K562 (cell line): ENCODE measurements around the gene DTWD2. TPM values are rescaled to one million over a fixed set of nuclear protein-coding genes. Genes with fewer than 3 reads are reported as not detected.

Experiments used
- ATAC-seq: fragments of 200-7000 bp; cut with Tn5 transposase; 3 replicates; pipeline ENCODE4 v1.9.1; 2020; ENCODE audit warnings: moderate library complexity
- BruUV-seq: library from RNA; stranded (reverse); fragments of 400-500 nt; replicated peaks from 2 replicates; lab custom pipeline; 2021; lab: Mats Ljungman, UMichigan
- CTCF ChIA-PET: fragments of 300-600 bp; formaldehyde crosslinking; extraction: SDS; loops from one replicate; lab custom pipeline; 2021; ENCODE audit warnings: low intra/inter-chr PET ratio; lab: Yijun Ruan, JAX
- POLR2A ChIA-PET: fragments of 300-600, 350-650 bp; sonication (Branson Sonifier 250); formaldehyde crosslinking; extraction: SDS; loops from one replicate; lab custom pipeline; 2021; ENCODE audit warnings: antibody characterized with exemption, inconsistent platforms; lab: Yijun Ruan, JAX
- DNase-seq, 4 experiments: peaks; one replicate each; pipeline versions ENCODE4 v3.0.0 to v3.0.0-alpha.2; 2011 to 2018; ENCODE audit warnings: low spot score in 3 of 4, mixed read lengths in 3 of 4; ENCODE audit errors: extremely low read depth in 1 of 4
- FAIRE-seq: peaks from 2 replicates; lab custom pipeline; 2011; peaks lifted over from hg19 to GRCh38; lab: Jason Lieb, UNC
- H2AFZ ChIP-seq: 2 replicates; pipeline ENCODE4 v1.6.0; 2011; ENCODE audit warnings: low read depth, low read length, control low read depth, inconsistent platforms
- H3K27ac ChIP-seq: fragments of 200-600 bp; 3 replicates; pipeline ENCODE4 v1.8.0; 2011; ENCODE audit warnings: low read depth, mild to moderate bottlenecking, control low read depth, inconsistent platforms, low read length, moderate library complexity, mixed read lengths; ENCODE audit errors: extremely low read depth
- H3K27me3 ChIP-seq, 2 experiments: fragments of 300-600 bp in 1 of 2; 2 replicates in 1 of 2; 3 replicates in 1 of 2; pipeline versions ENCODE4 v1.6.0 to v1.8.0; 2011; ENCODE audit warnings: inconsistent platforms in 2 of 2, low read length in 2 of 2, mild to moderate bottlenecking in 1 of 2, mixed read lengths in 1 of 2, moderate library complexity in 1 of 2; ENCODE audit not compliant: control insufficient read depth in 2 of 2, insufficient read depth in 2 of 2
- H3K36me3 ChIP-seq: fragments of 300-600 bp; 3 replicates; pipeline ENCODE4 v1.8.0; 2011; ENCODE audit warnings: mild to moderate bottlenecking, low read length, inconsistent platforms; ENCODE audit not compliant: control insufficient read depth, insufficient read depth
- H3K4me1 ChIP-seq, 2 experiments: fragments of 200-600 bp in 1 of 2; replicated peaks in 1 of 2; 2 replicates in 1 of 2; 3 replicates in 1 of 2; pipeline versions ENCODE4 v1.5.1 to v1.8.0; 2011; ENCODE audit warnings: inconsistent platforms in 2 of 2, low read length in 2 of 2, mild to moderate bottlenecking in 1 of 2, mixed read lengths in 1 of 2, moderate library complexity in 1 of 2; ENCODE audit not compliant: control insufficient read depth in 2 of 2, insufficient read depth in 2 of 2
- H3K4me2 ChIP-seq: 2 replicates; pipeline ENCODE4 v1.6.1; 2011; ENCODE audit warnings: low read length, control low read depth, inconsistent platforms, mixed read lengths; ENCODE audit not compliant: insufficient read depth
- H3K4me3 ChIP-seq: fragments of 200-600 bp; sonication (generic), shearing (Covaris generic); 2 replicates; pipeline ENCODE4 v1.5.1; 2016; ENCODE audit warnings: control low read depth, inconsistent platforms
- H3K79me2 ChIP-seq: fragments of 200-600 bp; 3 replicates; pipeline ENCODE4 v1.8.0; 2011; ENCODE audit warnings: low read length, inconsistent platforms; ENCODE audit not compliant: control insufficient read depth, insufficient read depth
- H3K9ac ChIP-seq, 2 experiments: 2 replicates each; pipeline versions ENCODE4 v1.6.0 to v1.6.1; 2011; ENCODE audit warnings: low read depth in 2 of 2, low read length in 2 of 2, control low read depth in 1 of 2, inconsistent platforms in 1 of 2, mild to moderate bottlenecking in 1 of 2, mixed read lengths in 1 of 2; ENCODE audit not compliant: insufficient read depth in 1 of 2
- H3K9me1 ChIP-seq: one replicate; pipeline ENCODE4 v1.6.0; 2011; ENCODE audit warnings: inconsistent platforms, mild to moderate bottlenecking, low read length, moderate library complexity; ENCODE audit not compliant: control insufficient read depth, insufficient read depth
- H3K9me3 ChIP-seq: replicated peaks from 2 replicates; pipeline ENCODE4 v1.5.1; 2011; ENCODE audit warnings: low read depth, low read length, inconsistent platforms; ENCODE audit not compliant: control insufficient read depth, insufficient read depth
- H4K20me1 ChIP-seq: replicated peaks from 2 replicates; pipeline ENCODE4 v1.6.1; 2011; ENCODE audit warnings: low read length, inconsistent platforms, mixed read lengths; ENCODE audit not compliant: control insufficient read depth, insufficient read depth
- GTF2A2 ChIP-seq: IDR thresholded peaks from 2 replicates; pipeline ENCODE4 v1.6.1; 2016; ENCODE audit warnings: mild to moderate bottlenecking, missing genetic modification characterization, missing compliant biosample characterization
- JUN ChIP-seq, 2 experiments: sonication (generic) in 1 of 2; formaldehyde crosslinking in 1 of 2; IDR thresholded peaks; 2 replicates each; pipeline versions ENCODE4 v1.6.1 to v1.8.0; 2012 to 2022; ENCODE audit warnings: borderline replicate concordance in 2 of 2, mild to moderate bottlenecking in 2 of 2, improper control_type of control experiment in 1 of 2, low read depth in 1 of 2, low read length in 1 of 2, missing genetic modification reagents in 1 of 2
- SAFB2 ChIP-seq: fragments of 200-400 bp; formaldehyde crosslinking; IDR thresholded peaks from 2 replicates; pipeline ENCODE4 v1.6.1; 2018; ENCODE audit warnings: borderline replicate concordance, low read length, low read depth, moderate library complexity; ENCODE audit not compliant: severe bottlenecking
- SMAD2 ChIP-seq: fragments of 150-350 bp; IDR thresholded peaks from 2 replicates; pipeline ENCODE4 v1.6.1; 2014; ENCODE audit warnings: low read depth, mild to moderate bottlenecking, low read length
- ZNF277 ChIP-seq: fragments of 250-450 bp; sonication (Bioruptor Pico); IDR thresholded peaks from 2 replicates; pipeline ENCODE4 v1.8.0; 2022; ENCODE audit warnings: inconsistent platforms, mild to moderate bottlenecking, moderate library complexity, borderline replicate concordance
- WGBS: fragments of 100-300 bp; shearing (Covaris generic); methylation state at CpG from one replicate; pipeline ENCODE4 v1.1.6; 2016; ENCODE audit warnings: low coverage, mixed read lengths; ENCODE audit not compliant: insufficient coverage; ENCODE audit errors: missing lambda C conversion rate; 5-methylcytosine and 5-hydroxymethylcytosine counted together
- in situ Hi-C: fragments of 300-500 bp; cut with MboI; formaldehyde crosslinking; loops from 4 replicates; pipeline ENCODE4 v1.15.0; 2018; ENCODE audit warnings: inconsistent platforms, mixed read lengths
- intact Hi-C: fragments of 100-400 bp; cut with micrococcal nuclease; formaldehyde crosslinking; loops from 2 replicates; pipeline ENCODE4 v1.14.2; 2022
- polyA plus RNA-seq, 8 experiments: library from polyadenylated mRNA; depleted of rRNA in 4 of 8; stranded (reverse) in 5 of 8; unstranded in 3 of 8; fragments of >200 nt; fragmentation: Nextera tagmentation in 2 of 8; fragmentation: Illumina TruSeq in 1 of 8; extraction: Ambion mirVana in 2 of 8; extraction: Trizol in 1 of 8; gene quantifications; 2 replicates each; pipeline versions ENCODE4 v1.2.1 to v1.2.3, GENCODE V29; 2011 to 2014; ENCODE audit warnings: inconsistent platforms in 1 of 8, missing spikeins in 1 of 8
- total RNA-seq, 7 experiments: library from RNA; depleted of rRNA in 6 of 7; stranded (reverse); fragments of >200 nt in 6 of 7; fragmentation: Illumina TruSeq in 2 of 7; extraction: Trizol in 2 of 7; gene quantifications; 2 replicates each; pipeline versions ENCODE4 v1.2.1 to v1.2.3, GENCODE V29; 2011 to 2021; ENCODE audit warnings: low replicate concordance in 1 of 7
- TF ChIP-seq, protein P1 (sequence below), 3 experiments: IDR thresholded peaks in 2 of 3; conservative IDR thresholded peaks in 1 of 3; 2 replicates each; pipeline ENCODE4 v1.5.1; 2011 to 2012; ENCODE audit warnings: low read length in 3 of 3, mild to moderate bottlenecking in 3 of 3, control low read depth in 2 of 3, improper control_type of control experiment in 1 of 3, inconsistent platforms in 1 of 3, low read depth in 1 of 3, mixed read lengths in 1 of 3, moderate library complexity in 1 of 3; ENCODE audit not compliant: insufficient read depth in 2 of 3

Gene DTWD2
- total and polyA plus RNA-seq, 9 of the 15 experiments (the other 6 are each of a cell fraction or from before 2014, with no cell fraction given), result 0.99 to 10.8 (median 4.1) TPM

GRCh38 chr5:118832974-118833373 is 155.4 kb downstream of the DTWD2 start (continued):
- TF ChIP-seq, protein P1, sequence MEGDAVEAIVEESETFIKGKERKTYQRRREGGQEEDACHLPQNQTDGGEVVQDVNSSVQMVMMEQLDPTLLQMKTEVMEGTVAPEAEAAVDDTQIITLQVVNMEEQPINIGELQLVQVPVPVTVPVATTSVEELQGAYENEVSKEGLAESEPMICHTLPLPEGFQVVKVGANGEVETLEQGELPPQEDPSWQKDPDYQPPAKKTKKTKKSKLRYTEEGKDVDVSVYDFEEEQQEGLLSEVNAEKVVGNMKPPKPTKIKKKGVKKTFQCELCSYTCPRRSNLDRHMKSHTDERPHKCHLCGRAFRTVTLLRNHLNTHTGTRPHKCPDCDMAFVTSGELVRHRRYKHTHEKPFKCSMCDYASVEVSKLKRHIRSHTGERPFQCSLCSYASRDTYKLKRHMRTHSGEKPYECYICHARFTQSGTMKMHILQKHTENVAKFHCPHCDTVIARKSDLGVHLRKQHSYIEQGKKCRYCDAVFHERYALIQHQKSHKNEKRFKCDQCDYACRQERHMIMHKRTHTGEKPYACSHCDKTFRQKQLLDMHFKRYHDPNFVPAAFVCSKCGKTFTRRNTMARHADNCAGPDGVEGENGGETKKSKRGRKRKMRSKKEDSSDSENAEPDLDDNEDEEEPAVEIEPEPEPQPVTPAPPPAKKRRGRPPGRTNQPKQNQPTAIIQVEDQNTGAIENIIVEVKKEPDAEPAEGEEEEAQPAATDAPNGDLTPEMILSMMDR (IDR thresholded peaks at IDR 0.05 in 2 of 3, conservative IDR thresholded peaks at IDR 0.05 in 1 of 3; ENCODE audit: insufficient read depth in 2 of 3, low read depth in 1 of 3, low read length in 3 of 3), result no peak
- TF ChIP-seq JUN (IDR thresholded peaks at IDR 0.05; ENCODE audit: borderline replicate concordance, low read depth, low read length), result no peak
- TF ChIP-seq JUN (CRISPR knock-in tag; IDR thresholded peaks at IDR 0.05; ENCODE audit: borderline replicate concordance), result no peak
- TF ChIP-seq SAFB2, result no peak

GRCh38 chr5:118825226-118825625 is 163.1 kb downstream of the DTWD2 start:
- no peaks in the 10 kb centered on the region for H3K36me3 ChIP-seq
- no peak for ATAC-seq
- H2AFZ ChIP-seq, result no peak overlapping the region
- no peak overlapping the region for H3K27ac ChIP-seq
- no peaks in the 10 kb centered on the region for H3K9me1 ChIP-seq
- WGBS, result 6% methylated on average over 1 of the region's 1 CpG
- no peaks in the 10 kb centered on the region for H3K79me2 ChIP-seq
- intact Hi-C loops, result no loop called here
- H4K20me1 ChIP-seq, result no peaks in the 10 kb centered on the region
- ChIA-PET POLR2A (interaction anchor here (1.2 kb wide), 1 partner anchor 9 kb away, joined by 4 read pairs; no protein-coding TSS in a partner anchor), CTCF (no interaction called here)
- H3K4me3 ChIP-seq, result no peak overlapping the region
- no TSS peak for BruUV-seq
- FAIRE-seq, result no peak
- in situ Hi-C loops, result no loop called here
- H3K27me3 ChIP-seq, result no peaks in the 10 kb centered on the region
- DNase-seq, result no peak
- no peak overlapping the region for H3K4me2 ChIP-seq
- no peaks in the 10 kb centered on the region for H3K9me3 ChIP-seq
- TF ChIP-seq SMAD2 (no peak), GTF2A2 (tag) (no peak), ZNF277 (CRISPR knock-in tag) (no peak)
- no peaks in the 10 kb centered on the region for H3K4me1 ChIP-seq
- no peak overlapping the region for H3K9ac ChIP-seq
